Superior temporal gyrus (tissue), 1 donor: ENCODE measurements around the gene POU6F2.

Experiments used
- DNase-seq: peaks from one replicate; pipeline ENCODE4 v3.0.0-alpha.2; 2016; ENCODE audit errors: extremely low spot score

POU6F2 gene

DNA sequence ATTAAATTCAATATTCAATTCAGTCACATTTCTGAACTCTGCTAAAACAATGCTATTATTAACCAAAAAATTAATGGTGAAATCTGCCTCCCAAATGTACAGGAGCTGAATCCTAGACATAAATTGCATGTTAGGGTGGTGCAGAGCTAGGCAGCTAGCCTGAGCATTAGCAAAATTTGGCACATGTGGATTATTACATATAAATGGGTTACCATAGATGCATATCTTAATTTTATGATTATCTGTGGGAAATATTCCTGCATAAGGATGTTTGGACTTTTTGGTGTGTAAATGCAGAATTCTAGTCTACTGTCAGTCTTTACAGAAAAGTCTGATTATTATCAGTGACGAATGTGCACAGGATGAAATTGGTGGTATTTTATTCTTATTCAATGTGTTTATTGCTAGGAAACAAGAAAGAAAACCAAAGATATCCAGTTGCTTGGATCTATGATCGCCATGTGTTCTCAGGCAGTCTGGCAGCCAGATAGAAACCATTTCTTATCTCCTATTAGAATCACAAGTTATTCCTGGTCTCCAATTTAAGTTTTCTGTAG lies 150.7 kb downstream of the POU6F2 start:
- DNase-seq: no peak

DNA sequence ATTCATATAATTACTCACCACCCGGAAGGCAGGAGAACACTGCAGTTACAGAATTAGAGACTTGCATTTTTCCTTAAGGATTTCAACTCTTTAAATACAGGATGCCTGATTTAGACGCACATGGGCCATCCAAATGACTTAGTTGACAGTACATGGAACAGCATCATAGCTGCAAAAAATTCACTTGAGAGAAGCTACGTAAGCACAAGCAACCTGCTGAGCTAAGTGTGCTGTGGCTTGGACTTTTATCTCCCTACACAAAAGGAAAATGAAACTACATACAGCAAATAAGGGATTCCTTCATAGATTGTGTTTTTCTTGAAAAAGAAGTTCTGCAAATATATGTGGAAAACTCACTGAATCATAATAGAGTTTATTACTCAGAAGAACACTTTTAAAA lies 152.6 kb downstream of the POU6F2 start:
- peak; percentile 44 for DNase-seq

DNA sequence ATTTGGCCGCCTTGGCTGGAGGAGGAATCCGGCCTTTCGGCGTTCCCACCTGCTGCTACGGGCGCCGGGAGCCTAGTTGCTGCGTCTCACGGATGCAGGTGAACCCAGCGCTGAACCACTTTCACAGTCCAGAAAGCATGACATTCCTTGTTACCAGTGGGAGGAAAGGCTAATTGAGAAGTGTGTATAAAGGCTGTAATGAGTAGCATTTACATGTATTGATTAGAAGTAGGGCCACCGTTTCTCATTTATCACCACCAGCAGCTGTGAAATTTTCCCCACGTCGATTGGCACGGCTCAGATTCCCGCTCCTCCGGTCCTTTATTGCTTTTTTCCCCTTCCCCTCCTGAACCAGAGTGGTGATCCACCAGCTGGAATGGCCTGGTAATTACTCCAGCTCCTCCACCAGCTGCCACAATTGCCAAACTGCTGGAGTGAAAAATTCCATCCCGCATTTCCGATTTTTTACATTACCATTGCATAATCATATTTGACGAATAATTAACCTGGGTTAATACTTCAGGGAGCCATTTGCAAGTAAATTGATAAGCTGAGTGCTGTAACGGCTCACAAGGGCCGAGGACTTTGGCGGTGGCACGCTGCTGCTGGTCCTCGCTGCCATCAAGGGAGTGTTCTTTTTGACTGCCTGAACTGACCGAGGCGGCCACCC lies 153.3 kb downstream of the POU6F2 start:
- no peak for DNase-seq

DNA sequence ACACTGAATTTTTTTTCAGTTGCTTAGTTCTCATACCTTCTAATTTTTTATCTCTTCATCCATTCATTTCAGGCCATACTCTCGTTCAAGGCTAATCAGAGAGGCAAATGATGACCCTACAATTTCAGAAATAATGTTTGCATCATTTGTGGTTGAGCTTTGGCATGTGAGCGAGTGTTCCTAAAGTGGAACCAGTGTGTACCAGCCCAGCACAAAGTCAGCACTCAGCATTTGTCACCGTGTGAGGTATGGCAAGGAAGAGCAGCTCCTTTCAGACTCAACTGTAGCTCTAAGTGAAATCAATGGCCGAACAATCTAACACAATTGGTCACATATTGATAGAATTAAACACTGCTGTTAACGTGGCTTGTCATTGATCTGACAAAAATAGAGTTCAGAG lies 154.6 kb downstream of the POU6F2 start:
- no peak for DNase-seq

DNA sequence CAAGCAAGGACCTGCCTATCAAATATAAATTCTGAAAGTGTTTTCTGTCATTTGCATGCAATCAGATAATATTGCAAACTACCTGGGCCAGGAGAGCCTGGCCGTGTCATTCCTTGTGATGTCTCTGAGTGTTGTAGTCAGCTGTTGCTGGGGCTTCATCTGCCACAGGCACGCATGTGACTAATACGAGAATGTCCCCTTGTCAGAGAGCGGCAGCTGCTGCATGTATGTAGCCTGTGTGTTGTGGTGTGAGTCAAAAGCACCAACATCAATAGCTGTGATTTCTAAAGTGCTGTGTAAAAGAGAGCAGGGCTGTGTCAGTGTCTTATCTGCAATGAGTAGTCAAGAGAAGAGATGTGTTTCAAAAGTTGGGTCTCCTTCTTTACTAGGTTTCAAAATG lies 155.4 kb downstream of the POU6F2 start:
- no peak for DNase-seq

DNA sequence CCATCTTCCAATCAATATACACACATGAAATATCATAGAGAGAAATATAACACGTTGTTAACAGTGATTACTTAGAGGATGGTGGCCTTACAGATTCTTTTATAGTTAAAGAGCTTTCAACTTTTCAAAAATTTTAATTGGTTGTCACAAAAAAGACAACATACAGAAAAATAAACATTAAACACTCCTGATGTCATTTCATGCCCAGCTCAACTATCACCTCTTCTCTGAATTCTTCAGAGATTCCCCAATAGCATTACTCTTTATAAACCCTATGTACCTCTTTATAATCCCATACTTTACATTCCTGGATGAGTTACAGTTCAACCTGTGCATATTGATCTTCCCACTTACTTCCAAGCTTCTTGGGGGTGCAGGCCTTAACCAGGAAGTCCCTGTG lies 159.8 kb downstream of the POU6F2 start:
- DNase-seq: no peak

DNA sequence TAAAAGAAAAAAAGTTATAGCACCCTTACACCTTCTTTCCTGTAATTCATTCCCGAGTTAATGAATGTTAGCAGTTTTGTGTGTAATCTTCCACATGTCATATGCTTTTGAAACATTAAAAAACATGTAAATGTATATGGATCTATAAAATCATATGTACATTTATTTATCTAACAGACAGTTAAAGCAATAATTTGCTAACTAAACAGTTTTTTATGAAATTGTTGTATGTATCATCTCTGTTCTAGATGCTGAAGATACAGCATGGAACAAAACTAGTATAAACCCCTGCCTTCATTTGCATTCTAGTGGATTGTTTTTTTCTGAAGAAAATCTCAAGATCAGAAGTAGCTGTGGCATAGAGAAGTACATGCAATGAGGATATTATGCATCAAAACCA lies 165.0 kb downstream of the POU6F2 start:
- no peak for DNase-seq

DNA sequence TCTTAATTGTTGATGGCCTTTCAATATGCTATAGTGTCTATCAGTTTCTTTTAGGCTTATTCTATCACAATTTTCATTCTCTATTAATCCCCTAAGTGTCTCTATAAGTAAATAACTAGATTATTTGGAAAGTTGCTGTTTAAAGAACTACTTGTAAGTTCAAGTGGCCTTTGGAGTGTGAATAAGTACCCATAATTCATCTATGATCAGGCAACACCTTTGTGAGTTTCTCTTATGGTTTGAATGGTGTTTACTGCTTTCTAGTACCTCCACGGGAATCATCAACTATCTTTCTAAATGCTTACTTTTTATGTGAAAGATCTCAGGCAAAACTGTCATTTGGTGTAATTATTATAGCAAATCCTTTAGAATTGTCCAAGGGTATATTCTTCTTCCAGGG lies 166.7 kb downstream of the POU6F2 start:
- no peak for DNase-seq

DNA sequence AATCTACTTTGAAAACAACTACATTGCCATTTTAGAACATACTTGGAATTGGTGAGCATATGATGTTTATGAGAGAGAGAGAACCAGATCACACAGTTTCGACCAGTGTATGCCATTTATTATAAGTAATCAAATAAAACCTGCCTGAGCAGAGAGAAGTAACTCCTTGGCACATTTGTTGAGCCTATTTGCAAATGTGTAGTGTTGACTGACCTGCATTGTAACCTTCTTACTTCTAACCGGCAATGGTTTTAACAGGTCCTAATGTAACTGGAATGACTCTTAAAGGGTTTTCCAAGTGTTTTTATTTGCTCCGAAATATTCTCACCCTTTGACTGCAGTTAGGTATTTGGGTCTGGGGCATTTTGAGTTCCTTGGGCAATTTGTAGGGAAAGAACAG lies 167.6 kb downstream of the POU6F2 start:
- no peak for DNase-seq

DNA sequence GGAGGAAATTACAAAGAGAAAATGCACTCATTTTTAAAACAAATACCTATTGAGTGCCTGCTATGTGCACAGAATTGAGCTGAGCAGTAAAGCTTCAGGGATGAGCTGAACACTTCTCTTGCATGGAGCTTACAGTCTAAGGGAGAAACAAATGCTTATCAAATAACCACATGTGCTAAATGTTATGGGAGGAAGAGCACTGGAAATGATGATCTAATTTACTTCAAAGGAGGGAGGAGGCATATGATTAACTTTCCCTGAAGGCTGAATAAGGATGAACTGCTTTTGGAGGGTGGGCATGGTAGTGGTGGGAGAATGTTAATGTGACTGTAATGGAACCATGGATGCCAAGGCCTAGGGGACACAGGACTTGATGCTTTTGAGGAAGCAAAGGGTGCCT lies 168.2 kb downstream of the POU6F2 start:
- no peak for DNase-seq

DNA sequence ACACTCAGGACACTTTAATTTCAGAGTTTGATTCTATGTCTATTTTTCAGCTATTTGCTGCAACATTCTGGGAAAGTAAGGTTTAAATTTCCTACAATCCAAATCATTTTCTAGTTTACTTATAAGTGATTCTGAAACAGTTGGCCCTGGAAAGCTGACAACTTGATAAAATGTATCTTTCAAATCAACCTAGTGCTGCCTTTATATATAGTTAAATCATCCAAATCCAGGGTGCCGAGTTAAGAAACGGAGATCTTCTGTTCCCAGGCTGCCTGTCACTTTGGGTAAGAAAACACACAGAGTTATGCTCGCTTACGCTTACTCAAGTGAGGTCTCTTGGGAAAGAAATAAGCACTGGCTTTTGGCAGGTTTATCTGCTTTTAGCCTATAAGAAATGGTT lies 175.0 kb downstream of the POU6F2 start:
- no peak for DNase-seq

DNA sequence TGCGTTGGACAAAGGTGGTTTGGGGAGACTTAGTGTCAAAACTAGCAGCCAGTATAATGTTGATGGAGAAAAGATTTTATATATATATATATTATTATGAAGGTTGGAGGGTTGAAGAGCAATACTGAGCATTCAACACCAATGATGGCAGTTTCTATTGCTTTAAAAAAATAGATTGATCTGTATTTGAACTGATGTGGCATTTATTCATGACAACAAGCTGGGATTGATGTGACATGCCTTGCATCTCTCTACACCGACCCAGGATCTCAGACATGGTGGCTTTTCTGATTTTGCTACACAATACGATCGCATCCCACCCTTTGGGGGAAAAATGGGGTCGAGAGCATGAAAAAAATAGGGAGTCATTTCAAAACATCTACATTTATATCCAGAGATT lies 175.4 kb downstream of the POU6F2 start:
- DNase-seq: no peak

DNA sequence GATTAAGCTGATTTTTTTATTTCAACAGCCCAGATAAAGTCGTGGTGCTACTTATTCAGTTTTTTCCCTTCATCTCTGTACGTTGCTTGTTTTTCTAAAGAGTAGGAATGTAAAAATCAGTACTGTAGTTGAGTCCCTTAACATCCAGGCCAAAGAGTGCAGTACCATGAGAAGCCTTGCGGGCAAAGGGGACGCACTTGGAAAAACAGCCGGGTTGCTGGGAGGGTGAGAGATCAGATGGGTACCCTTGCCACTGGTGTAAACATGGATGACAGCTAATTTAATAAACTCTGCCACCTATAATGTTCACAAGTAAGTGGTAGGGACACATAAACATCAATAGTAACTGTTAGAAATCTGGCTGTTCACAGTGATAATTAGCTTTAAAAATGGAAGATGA lies 175.9 kb downstream of the POU6F2 start:
- no peak for DNase-seq

DNA sequence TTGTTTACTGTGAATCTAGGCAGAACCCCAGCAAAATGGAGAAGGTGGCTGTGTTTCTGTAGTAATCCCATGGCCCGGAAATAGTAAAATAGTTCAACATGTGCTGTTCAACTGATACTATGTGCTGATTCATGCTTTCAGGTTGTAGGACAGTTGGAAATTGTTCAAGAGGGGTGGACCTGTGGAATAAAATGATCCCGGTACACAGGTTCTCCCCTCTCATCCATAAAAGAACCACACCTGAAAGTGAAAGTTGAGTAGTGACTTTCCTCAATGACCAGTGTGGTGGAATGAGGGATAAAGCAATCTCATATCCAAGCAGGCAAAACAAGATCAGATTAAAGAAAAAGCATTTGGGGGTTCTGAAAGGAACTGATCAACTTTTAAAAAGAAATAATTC lies 177.1 kb downstream of the POU6F2 start:
- no peak for DNase-seq

DNA sequence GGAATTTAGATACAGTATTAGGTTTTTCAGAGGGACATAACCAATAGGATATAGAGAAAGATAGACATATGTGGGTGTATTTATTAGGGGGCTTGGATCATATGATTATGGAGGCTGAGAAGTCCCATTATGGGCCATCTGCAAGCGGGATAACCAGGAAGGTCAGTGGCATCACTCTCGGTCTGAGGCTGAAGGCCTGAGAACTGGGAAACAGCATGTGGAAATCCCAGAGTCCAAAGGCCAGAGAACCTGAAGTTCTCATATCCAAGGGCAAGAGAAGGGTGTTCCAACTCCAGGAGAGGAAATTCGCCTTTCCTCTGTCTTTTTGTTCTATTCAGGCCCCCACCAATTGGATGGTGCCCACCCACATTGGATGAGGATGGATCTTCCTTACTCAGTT lies 180.7 kb downstream of the POU6F2 start:
- no peak for DNase-seq

DNA sequence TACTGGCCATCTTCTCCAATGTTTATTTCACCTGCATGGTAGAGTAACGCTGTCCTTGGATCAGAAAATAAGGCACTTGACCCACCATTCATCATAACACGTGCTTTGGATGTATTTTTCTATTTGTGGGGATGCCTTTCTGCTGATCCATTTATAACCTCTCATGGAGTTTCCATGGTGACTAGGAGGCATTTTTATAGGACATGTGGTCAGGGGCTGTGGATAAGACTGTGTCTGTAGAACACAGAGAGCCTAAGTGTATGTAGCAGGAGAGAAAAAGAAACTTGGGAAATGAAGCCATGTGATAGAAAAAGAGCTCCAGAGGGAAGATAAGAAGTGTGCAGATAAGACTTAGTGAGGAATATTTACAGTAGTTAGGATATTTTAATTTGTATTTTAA lies 184.2 kb downstream of the POU6F2 start:
- no peak for DNase-seq

DNA sequence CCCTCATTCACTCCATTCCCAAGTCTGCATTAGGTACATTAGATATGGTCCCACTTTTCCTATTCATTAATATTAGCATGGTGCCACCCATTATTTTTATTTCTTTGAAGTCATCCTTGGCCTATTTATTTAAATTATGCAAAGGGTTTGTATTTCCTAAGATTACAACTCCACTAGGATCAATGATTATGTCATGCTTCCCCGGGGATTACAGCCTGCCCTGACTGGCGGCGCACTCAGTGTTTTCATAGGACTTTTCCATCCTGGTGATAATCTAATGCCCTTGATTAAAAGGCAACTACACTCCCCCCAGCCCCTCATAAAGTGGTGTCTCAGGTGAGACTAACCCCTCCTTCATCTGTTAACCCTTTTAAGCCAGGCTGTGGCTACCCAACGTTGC lies 187.2 kb downstream of the POU6F2 start:
- DNase-seq: no peak

DNA sequence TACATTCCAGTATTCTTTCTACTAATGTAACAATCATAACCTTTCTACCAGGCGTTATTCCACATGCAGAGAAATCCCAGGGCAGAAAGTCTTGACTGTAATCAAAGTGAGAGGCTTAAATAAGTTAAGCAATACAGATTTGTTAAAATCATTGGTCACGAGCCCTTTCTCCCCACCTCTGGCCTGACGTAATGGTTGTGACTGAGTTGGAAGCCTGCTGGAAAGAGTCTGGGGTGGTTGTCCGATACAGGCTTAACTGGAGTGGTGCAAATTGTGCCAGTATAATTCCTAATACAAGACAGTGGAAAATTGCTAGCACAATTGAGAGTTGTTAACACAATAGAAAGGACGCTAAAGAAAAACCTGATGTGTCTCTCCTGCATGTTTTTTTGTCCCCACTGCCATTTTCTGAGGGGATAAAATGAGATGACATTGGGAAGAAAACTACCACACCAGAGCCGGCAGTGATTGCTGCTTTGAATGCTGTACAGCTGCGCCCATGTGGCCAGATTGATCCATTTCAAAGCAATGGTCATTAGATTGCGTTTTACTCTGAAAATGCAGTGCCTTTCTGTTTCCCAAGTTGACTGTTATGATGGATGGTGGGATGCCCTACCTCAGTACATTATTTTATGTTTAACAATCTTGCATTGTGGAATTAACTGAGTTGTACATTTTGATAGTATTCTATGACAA lies 190.8 kb downstream of the POU6F2 start:
- no peak for DNase-seq

DNA sequence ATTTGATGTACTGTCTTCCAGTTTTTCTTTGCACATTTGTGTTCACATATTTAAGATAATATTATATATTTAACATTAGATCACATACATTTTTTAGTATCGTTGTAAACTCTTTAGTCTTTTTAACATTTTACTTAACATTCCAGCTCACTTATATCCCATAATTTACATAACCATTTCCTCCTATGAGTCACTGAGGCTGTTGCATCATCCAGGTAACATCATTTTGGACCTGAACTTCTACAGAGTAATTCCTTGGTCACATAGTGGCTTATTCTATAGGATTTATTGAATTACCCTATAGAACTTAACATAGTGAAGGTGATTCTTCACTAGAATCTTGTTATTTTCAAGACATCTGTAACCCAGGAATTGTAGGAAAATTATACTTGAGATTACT lies 194.4 kb downstream of the POU6F2 start:
- no peak for DNase-seq

DNA sequence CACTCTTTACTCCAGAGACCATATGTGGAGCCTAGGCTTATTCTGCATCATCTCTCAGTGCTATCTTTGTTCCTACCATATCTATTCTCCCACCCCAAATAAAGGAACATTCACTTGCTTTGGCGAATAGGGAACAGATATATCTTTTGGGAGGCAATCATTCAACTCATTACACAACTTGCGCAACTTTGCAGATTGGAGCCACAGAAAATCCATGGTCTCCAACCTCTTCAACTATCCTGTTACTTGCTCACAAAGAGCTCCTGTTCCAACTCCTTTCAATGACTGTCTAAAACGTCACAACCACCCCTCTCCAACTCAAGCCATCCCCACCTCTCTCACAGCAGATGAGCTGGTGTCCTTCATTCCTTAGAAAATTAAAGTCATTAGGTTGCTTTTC lies 203.7 kb downstream of the POU6F2 start:
- DNase-seq: no peak

DNA sequence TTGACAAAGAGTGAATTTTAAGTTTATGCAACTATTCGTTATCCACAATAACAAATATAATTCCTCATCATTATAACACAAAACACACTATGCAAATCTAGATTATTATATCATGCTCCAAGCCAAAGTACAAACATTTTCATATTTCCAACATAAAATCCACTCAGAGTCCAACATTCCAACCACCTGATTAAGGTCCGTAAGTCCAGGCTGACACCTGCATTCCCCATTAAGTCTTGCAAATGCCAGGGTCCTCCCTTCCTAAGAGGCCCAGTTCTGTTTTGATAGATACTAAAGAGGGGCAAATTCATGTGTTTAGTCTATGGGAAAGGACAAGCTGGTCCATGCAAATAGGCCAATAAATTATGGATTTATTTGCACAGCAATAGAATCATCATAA lies 206.1 kb downstream of the POU6F2 start:
- DNase-seq: no peak

DNA sequence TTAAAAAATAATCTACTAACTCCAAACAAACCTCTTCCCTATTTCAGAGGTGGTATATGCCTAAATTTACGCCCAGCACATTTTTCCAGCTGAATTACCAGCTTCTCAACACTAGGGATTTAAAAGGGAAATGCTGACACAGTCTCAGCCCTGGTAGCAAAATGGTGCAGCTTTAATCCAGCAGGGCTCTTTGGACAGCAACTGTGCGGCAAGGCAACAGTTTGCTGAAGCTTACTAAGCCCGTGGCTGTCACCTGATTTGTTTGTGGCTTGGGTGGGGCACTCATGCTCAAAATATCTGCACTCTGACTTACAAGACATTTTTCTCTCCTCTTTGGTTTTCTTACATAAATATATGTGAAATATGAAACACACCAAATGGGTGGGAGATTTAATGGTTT lies 206.7 kb downstream of the POU6F2 start:
- DNase-seq: no peak

DNA sequence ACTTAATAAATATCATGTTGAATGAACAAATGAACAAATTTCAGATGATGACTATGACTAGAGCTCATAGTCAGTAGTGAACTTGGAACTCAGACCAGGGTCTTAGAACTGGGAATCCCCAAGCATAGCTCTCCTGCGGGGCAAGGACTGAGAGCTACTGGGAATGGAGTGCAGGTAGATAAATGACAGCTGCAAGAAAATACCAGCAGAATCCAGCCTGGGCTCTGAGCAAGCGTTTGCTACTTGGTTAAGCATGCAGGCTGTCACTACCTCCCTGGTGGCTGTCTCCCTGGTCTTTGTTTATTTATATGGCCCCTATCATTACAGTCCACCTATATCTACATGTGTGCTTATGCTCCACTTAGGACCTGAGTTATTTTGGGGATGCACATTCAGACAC lies 208.4 kb downstream of the POU6F2 start:
- no peak for DNase-seq

DNA sequence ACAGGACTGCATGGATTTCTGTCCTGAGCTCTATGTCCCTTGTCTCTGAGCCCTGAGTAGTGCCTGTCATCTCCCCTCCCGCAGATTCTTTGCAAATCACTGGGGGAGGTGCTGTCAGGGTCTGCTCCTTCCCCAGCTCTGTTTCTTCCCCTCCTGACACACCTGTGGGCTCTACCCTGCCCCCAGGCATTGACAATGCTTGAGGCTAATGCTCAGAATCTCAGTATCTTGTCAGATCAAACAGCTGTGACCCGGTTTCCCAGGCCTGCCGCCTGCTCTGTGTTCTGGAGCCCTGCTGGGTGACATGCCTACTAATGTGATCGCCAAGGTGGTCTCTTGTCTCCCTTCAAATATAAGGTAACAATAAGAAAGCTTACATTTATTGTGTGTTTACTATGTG lies 209.0 kb downstream of the POU6F2 start:
- DNase-seq: no peak
